ENCODE data around the gene HCN4. TPM values are rescaled to one million over a fixed set of nuclear protein-coding genes. Genes with fewer than 3 reads are reported as not detected.

The HCN4 gene
- total and polyA plus RNA-seq, 7 experiments from 2014 or later: 0.02 TPM; not detected in 6

GRCh38 chr15:73323956-73324355, 44.8 kb downstream of the HCN4 start:
- no peak overlapping the region for H3K27ac Mint-ChIP-seq
- peaks cover 0 to 7% (median 0%) of the 10 kb centered on the region in 7 donors for H3K4me1 Mint-ChIP-seq
- no peaks in the 10 kb centered on the region for H3K9me3 Mint-ChIP-seq
- peaks cover 9 to 28% (median 14%) of the 10 kb centered on the region in 5 donors for H3K27me3 Mint-ChIP-seq
- Histone ChIP-seq H3K27ac (ENCODE audit: low read depth, low read length) (no peak overlapping the region), H3K9me3 (ENCODE audit: control insufficient read depth in 2 of 3, low read length in 3 of 3) (no peaks in the 10 kb centered on the region), H3K27me3 (ENCODE audit: control insufficient read depth in 2 of 2, insufficient read depth in 2 of 2, low read length in 2 of 2) (no peaks in the 10 kb centered on the region), H3K4me1 (ENCODE audit: control insufficient read depth in 2 of 2, insufficient read depth in 2 of 2, low read length in 2 of 2) (no peaks in the 10 kb centered on the region), H3K4me3 (ENCODE audit: low read length) (no peak overlapping the region), H3K36me3 (ENCODE audit: control insufficient read depth in 2 of 3, insufficient read depth in 3 of 3, low read length in 3 of 3) (no peaks in the 10 kb centered on the region)
- DNase-seq: no peak
- no peaks in the 10 kb centered on the region for H3K36me3 Mint-ChIP-seq
- H3K4me3 Mint-ChIP-seq: no peak overlapping the region
- no peak for ATAC-seq
- POLR2A ChIA-PET: no interaction called here
- intact Hi-C loops (cut with micrococcal nuclease): no loop called here
- CTCF ChIA-PET: no interaction called here

- Mint-ChIP-seq H3K9me3 (no peaks in the 10 kb centered on the region), H3K27ac (no peak overlapping the region), H3K4me1 (peaks cover 0 to 7% (median 0%) of the 10 kb centered on the region in 7 donors), H3K27me3 (peaks cover 9 to 28% (median 14%) of the 10 kb centered on the region in 5 donors), H3K4me3 (no peak overlapping the region), H3K36me3 (no peaks in the 10 kb centered on the region)
- ChIA-PET CTCF (no interaction called here), POLR2A (no interaction called here)
- no peak overlapping the region for H3K27ac ChIP-seq (ENCODE audit: low read depth, low read length)
- no peaks in the 10 kb centered on the region for H3K27me3 ChIP-seq (ENCODE audit: control insufficient read depth in 2 of 2, insufficient read depth in 2 of 2, low read length in 2 of 2)
- H3K4me3 ChIP-seq (ENCODE audit: low read length): no peak overlapping the region
- ATAC-seq: no peak
- H3K36me3 ChIP-seq (ENCODE audit: control insufficient read depth in 2 of 3, insufficient read depth in 3 of 3, low read length in 3 of 3): no peaks in the 10 kb centered on the region
- no peak for DNase-seq
- no peaks in the 10 kb centered on the region for H3K9me3 ChIP-seq (ENCODE audit: control insufficient read depth in 2 of 3, low read length in 3 of 3)
- intact Hi-C loops (cut with micrococcal nuclease): no loop called here
- H3K4me1 ChIP-seq (ENCODE audit: control insufficient read depth in 2 of 2, insufficient read depth in 2 of 2, low read length in 2 of 2): no peaks in the 10 kb centered on the region
Measured at GRCh38 chr15:73323374-73323955, 45.3 kb downstream of the HCN4 start.

- Mint-ChIP-seq H3K27me3 (peaks cover 10 to 32% (median 15%) of the 10 kb centered on the region in 5 donors), H3K9me3 (no peaks in the 10 kb centered on the region), H3K4me3 (no peak overlapping the region), H3K36me3 (no peaks in the 10 kb centered on the region), H3K4me1 (peaks cover 0 to 7% (median 0%) of the 10 kb centered on the region in 7 donors), H3K27ac (no peak overlapping the region)
- no peak overlapping the region for H3K27ac ChIP-seq (ENCODE audit: low read depth, low read length)
- H3K4me1 ChIP-seq (ENCODE audit: control insufficient read depth in 2 of 2, insufficient read depth in 2 of 2, low read length in 2 of 2): no peaks in the 10 kb centered on the region
- no peaks in the 10 kb centered on the region for H3K36me3 ChIP-seq (ENCODE audit: control insufficient read depth in 2 of 3, insufficient read depth in 3 of 3, low read length in 3 of 3)
- H3K27me3 ChIP-seq (ENCODE audit: control insufficient read depth in 2 of 2, insufficient read depth in 2 of 2, low read length in 2 of 2): no peaks in the 10 kb centered on the region
- intact Hi-C loops (cut with micrococcal nuclease): no loop called here
- no peak overlapping the region for H3K4me3 ChIP-seq (ENCODE audit: low read length)
- DNase-seq (no peak), ATAC-seq (no peak)
- ChIA-PET CTCF (no interaction called here), POLR2A (no interaction called here)
- no peaks in the 10 kb centered on the region for H3K9me3 ChIP-seq (ENCODE audit: control insufficient read depth in 2 of 3, low read length in 3 of 3)
Measured at GRCh38 chr15:73322665-73323373, 45.9 kb downstream of the HCN4 start.

DNA sequence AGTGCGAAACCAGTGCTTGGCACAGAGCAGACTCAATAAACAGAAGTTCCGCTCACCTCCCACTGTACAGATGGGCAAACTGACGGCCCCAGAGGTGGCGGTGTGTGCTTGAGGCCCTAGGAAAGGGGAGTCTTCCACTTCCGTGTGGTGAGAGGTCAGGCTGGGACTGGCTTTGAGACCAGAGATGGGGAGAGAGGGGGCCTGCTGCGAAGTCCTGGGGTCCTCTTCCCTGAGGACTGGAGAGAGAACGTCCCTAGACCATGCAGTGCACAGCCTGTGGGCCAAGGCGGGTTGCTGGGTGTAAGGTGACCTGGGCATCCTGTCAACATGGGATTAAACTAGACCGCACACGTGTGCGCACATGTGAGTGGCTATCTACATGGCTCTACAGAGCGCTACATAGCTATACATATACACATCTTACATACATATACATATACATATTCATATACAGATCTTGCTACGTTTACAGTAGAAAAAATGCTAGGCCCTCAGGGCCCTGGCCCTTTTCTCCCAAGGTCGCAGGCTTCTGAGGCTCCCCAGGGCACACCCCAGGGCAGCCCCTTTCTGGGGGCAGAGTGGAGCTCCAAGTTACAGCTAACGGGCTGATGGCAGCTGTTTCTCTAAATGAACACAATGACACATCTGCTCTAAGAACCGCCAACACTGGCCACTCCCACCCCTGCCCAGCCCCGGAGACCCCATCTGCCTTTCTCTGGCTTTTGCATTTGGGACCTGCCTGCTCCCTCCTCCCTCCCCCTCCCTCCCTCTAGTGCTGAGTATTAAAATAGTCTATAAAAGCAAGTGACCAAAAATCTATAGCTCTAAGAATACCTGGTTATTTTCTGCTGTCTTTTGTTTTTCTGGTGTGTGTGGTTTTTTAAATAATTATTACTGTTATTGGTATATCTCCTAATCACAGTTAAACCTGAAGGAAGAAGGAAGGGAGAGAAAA, 47.0 kb downstream of the HCN4 start:
- Mint-ChIP-seq H3K4me1 (peaks cover 0 to 7% (median 0%) of the 10 kb centered on the region in 7 donors), H3K4me3 (no peak overlapping the region), H3K36me3 (no peaks in the 10 kb centered on the region), H3K27ac (no peak overlapping the region), H3K9me3 (no peaks in the 10 kb centered on the region), H3K27me3 (peaks cover 14 to 34% (median 20%) of the 10 kb centered on the region in 5 donors)
- Histone ChIP-seq H3K4me3 (ENCODE audit: low read length) (no peak overlapping the region), H3K4me1 (ENCODE audit: control insufficient read depth in 2 of 2, insufficient read depth in 2 of 2, low read length in 2 of 2) (no peaks in the 10 kb centered on the region), H3K36me3 (ENCODE audit: control insufficient read depth in 2 of 3, insufficient read depth in 3 of 3, low read length in 3 of 3) (no peaks in the 10 kb centered on the region), H3K27ac (ENCODE audit: low read depth, low read length) (no peak overlapping the region), H3K27me3 (ENCODE audit: control insufficient read depth in 2 of 2, insufficient read depth in 2 of 2, low read length in 2 of 2) (no peaks in the 10 kb centered on the region), H3K9me3 (ENCODE audit: control insufficient read depth in 2 of 3, low read length in 3 of 3) (no peaks in the 10 kb centered on the region)
- CTCF ChIA-PET: no interaction called here
- ATAC-seq (no peak), DNase-seq (no peak)
- POLR2A ChIA-PET: no interaction called here
- intact Hi-C loops (cut with micrococcal nuclease): no loop called here

DNA sequence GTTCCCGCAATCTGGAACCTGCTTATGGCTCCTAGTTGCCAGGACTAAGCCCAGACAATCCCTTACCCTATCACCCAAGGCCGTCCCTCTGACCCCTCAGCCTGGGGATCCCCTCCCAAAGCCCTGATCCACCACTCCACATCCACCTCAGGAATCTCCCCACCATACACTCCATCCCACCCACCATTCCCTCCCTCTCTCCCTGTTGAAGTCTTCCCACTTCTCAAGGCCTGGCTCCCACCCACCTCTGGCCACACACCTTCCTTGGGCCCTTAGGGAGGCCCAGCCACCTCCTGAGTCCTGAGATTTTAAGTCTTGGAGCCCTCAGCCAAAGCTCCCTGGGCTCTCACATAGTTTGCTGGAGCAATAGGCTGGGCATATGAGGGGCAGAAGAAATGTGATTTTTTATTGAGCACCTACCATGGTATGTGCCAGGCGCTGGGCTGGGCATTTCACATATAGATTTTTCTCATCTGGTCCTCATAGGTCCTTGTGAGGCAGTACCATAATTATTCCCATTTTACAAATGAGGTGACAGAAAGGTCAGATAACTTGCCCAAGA, 48.1 kb downstream of the HCN4 start:
- H3K9me3 ChIP-seq (ENCODE audit: control insufficient read depth in 2 of 3, low read length in 3 of 3): no peaks in the 10 kb centered on the region
- no peak overlapping the region for H3K27ac ChIP-seq (ENCODE audit: low read depth, low read length)
- H3K4me1 ChIP-seq (ENCODE audit: control insufficient read depth in 2 of 2, insufficient read depth in 2 of 2, low read length in 2 of 2): no peaks in the 10 kb centered on the region
- Mint-ChIP-seq H3K36me3 (no peaks in the 10 kb centered on the region), H3K27me3 (peaks cover 14 to 31% (median 20%) of the 10 kb centered on the region in 5 donors), H3K4me1 (peaks cover 0 to 5% (median 0%) of the 10 kb centered on the region in 7 donors), H3K4me3 (no peak overlapping the region), H3K27ac (no peak overlapping the region), H3K9me3 (no peaks in the 10 kb centered on the region)
- ChIA-PET CTCF (no interaction called here), POLR2A (no interaction called here)
- no peaks in the 10 kb centered on the region for H3K36me3 ChIP-seq (ENCODE audit: control insufficient read depth in 2 of 3, insufficient read depth in 3 of 3, low read length in 3 of 3)
- no peak overlapping the region for H3K4me3 ChIP-seq (ENCODE audit: low read length)
- no peak for DNase-seq
- no peak for ATAC-seq
- intact Hi-C loops (cut with micrococcal nuclease): no loop called here
- no peaks in the 10 kb centered on the region for H3K27me3 ChIP-seq (ENCODE audit: control insufficient read depth in 2 of 2, insufficient read depth in 2 of 2, low read length in 2 of 2)

GRCh38 chr15:73319460-73320245, 49.1 kb downstream of the HCN4 start:
- Mint-ChIP-seq H3K4me3 (no peak overlapping the region), H3K4me1 (peaks cover 0 to 1% (median 0%) of the 10 kb centered on the region in 7 donors), H3K27me3 (peaks cover 14 to 29% (median 20%) of the 10 kb centered on the region in 5 donors), H3K27ac (no peak overlapping the region), H3K9me3 (no peaks in the 10 kb centered on the region), H3K36me3 (no peaks in the 10 kb centered on the region)
- POLR2A ChIA-PET: no interaction called here
- no peak overlapping the region for H3K4me3 ChIP-seq (ENCODE audit: low read length)
- CTCF ChIA-PET: no interaction called here
- DNase-seq: no peak
- intact Hi-C loops (cut with micrococcal nuclease): no loop called here
- H3K4me1 ChIP-seq (ENCODE audit: control insufficient read depth in 2 of 2, insufficient read depth in 2 of 2, low read length in 2 of 2): no peaks in the 10 kb centered on the region
- H3K9me3 ChIP-seq (ENCODE audit: control insufficient read depth in 2 of 3, low read length in 3 of 3): no peaks in the 10 kb centered on the region
- H3K27ac ChIP-seq (ENCODE audit: low read depth, low read length): no peak overlapping the region
- H3K27me3 ChIP-seq (ENCODE audit: control insufficient read depth in 2 of 2, insufficient read depth in 2 of 2, low read length in 2 of 2): no peaks in the 10 kb centered on the region
- no peaks in the 10 kb centered on the region for H3K36me3 ChIP-seq (ENCODE audit: control insufficient read depth in 2 of 3, insufficient read depth in 3 of 3, low read length in 3 of 3)
- ATAC-seq: no peak
